ENCODE results near the gene RASA3. TPM values are rescaled to one million over a fixed set of nuclear protein-coding genes. Genes with fewer than 3 reads are reported as not detected.

The RASA3 gene
- total RNA-seq, 1 experiment from 2014 or later: 0.26 TPM

GRCh38 chr13:114087430-114087829 is 45.0 kb downstream of the RASA3 start:
- no peak for DNase-seq
- TF ChIP-seq, protein P1, sequence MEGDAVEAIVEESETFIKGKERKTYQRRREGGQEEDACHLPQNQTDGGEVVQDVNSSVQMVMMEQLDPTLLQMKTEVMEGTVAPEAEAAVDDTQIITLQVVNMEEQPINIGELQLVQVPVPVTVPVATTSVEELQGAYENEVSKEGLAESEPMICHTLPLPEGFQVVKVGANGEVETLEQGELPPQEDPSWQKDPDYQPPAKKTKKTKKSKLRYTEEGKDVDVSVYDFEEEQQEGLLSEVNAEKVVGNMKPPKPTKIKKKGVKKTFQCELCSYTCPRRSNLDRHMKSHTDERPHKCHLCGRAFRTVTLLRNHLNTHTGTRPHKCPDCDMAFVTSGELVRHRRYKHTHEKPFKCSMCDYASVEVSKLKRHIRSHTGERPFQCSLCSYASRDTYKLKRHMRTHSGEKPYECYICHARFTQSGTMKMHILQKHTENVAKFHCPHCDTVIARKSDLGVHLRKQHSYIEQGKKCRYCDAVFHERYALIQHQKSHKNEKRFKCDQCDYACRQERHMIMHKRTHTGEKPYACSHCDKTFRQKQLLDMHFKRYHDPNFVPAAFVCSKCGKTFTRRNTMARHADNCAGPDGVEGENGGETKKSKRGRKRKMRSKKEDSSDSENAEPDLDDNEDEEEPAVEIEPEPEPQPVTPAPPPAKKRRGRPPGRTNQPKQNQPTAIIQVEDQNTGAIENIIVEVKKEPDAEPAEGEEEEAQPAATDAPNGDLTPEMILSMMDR (IDR thresholded peaks at IDR 0.05; ENCODE audit: unreplicated experiment): no peak
- Mint-ChIP-seq H3K27me3 (ENCODE audit: unreplicated experiment) (no peaks in the 10 kb centered on the region), H3K9me3 (ENCODE audit: low read depth, unreplicated experiment) (no peaks in the 10 kb centered on the region), H3K4me3 (ENCODE audit: low read depth, unreplicated experiment) (no peak overlapping the region), H3K27ac (ENCODE audit: unreplicated experiment) (no peak overlapping the region), H3K36me3 (ENCODE audit: insufficient read depth, unreplicated experiment) (no peaks in the 10 kb centered on the region), H3K4me1 (ENCODE audit: low read depth, unreplicated experiment) (no peaks in the 10 kb centered on the region)
- intact Hi-C loops (cut with micrococcal nuclease; ENCODE audit: unreplicated experiment): no loop called here
- CTCF ChIA-PET: no interaction called here
- BruUV-seq (replicated peaks): no TSS peak

- CTCF ChIA-PET: no interaction called here
- Mint-ChIP-seq H3K9me3 (ENCODE audit: low read depth, unreplicated experiment) (no peaks in the 10 kb centered on the region), H3K27ac (ENCODE audit: unreplicated experiment) (no peak overlapping the region), H3K4me3 (ENCODE audit: low read depth, unreplicated experiment) (no peak overlapping the region), H3K36me3 (ENCODE audit: insufficient read depth, unreplicated experiment) (no peaks in the 10 kb centered on the region), H3K4me1 (ENCODE audit: low read depth, unreplicated experiment) (no peaks in the 10 kb centered on the region), H3K27me3 (ENCODE audit: unreplicated experiment) (no peaks in the 10 kb centered on the region)
- no peak for DNase-seq
- no TSS peak for BruUV-seq (replicated peaks)
- intact Hi-C loops (cut with micrococcal nuclease; ENCODE audit: unreplicated experiment): no loop called here
- TF ChIP-seq, protein P1 (IDR thresholded peaks at IDR 0.05; ENCODE audit: unreplicated experiment): no peak
These were observed 49.4 kb downstream of the RASA3 start for GRCh38 chr13:114082849-114083645.

- no peak overlapping the region for H3K4me3 Mint-ChIP-seq (ENCODE audit: low read depth, unreplicated experiment)
- H3K36me3 Mint-ChIP-seq (ENCODE audit: insufficient read depth, unreplicated experiment): no peaks in the 10 kb centered on the region
- BruUV-seq (replicated peaks): no TSS peak
- DNase-seq: no peak
- intact Hi-C loops (cut with micrococcal nuclease; ENCODE audit: unreplicated experiment): no loop called here
- no peaks in the 10 kb centered on the region for H3K9me3 Mint-ChIP-seq (ENCODE audit: low read depth, unreplicated experiment)
- TF ChIP-seq, protein P1 (IDR thresholded peaks at IDR 0.05; ENCODE audit: unreplicated experiment): no peak
- CTCF ChIA-PET: no interaction called here
- H3K4me1 Mint-ChIP-seq (ENCODE audit: low read depth, unreplicated experiment): no peaks in the 10 kb centered on the region
- H3K27me3 Mint-ChIP-seq (ENCODE audit: unreplicated experiment): no peaks in the 10 kb centered on the region
- H3K27ac Mint-ChIP-seq (ENCODE audit: unreplicated experiment): no peak overlapping the region
These were observed 50.4 kb downstream of the RASA3 start for GRCh38 chr13:114081761-114082681.

GRCh38 chr13:114080739-114081561 is 51.5 kb downstream of the RASA3 start:
- Mint-ChIP-seq H3K4me3 (ENCODE audit: low read depth, unreplicated experiment) (no peak overlapping the region), H3K27ac (ENCODE audit: unreplicated experiment) (no peak overlapping the region), H3K36me3 (ENCODE audit: insufficient read depth, unreplicated experiment) (no peaks in the 10 kb centered on the region), H3K27me3 (ENCODE audit: unreplicated experiment) (no peaks in the 10 kb centered on the region), H3K4me1 (ENCODE audit: low read depth, unreplicated experiment) (no peaks in the 10 kb centered on the region), H3K9me3 (ENCODE audit: low read depth, unreplicated experiment) (no peaks in the 10 kb centered on the region)
- CTCF ChIA-PET: no interaction called here
- no peak for DNase-seq
- intact Hi-C loops (cut with micrococcal nuclease; ENCODE audit: unreplicated experiment): no loop called here
- TF ChIP-seq, protein P1 (IDR thresholded peaks at IDR 0.05; ENCODE audit: unreplicated experiment): no peak
- BruUV-seq (replicated peaks): no TSS peak
